ENCODE measurements around the gene TMEM201.

DNA sequence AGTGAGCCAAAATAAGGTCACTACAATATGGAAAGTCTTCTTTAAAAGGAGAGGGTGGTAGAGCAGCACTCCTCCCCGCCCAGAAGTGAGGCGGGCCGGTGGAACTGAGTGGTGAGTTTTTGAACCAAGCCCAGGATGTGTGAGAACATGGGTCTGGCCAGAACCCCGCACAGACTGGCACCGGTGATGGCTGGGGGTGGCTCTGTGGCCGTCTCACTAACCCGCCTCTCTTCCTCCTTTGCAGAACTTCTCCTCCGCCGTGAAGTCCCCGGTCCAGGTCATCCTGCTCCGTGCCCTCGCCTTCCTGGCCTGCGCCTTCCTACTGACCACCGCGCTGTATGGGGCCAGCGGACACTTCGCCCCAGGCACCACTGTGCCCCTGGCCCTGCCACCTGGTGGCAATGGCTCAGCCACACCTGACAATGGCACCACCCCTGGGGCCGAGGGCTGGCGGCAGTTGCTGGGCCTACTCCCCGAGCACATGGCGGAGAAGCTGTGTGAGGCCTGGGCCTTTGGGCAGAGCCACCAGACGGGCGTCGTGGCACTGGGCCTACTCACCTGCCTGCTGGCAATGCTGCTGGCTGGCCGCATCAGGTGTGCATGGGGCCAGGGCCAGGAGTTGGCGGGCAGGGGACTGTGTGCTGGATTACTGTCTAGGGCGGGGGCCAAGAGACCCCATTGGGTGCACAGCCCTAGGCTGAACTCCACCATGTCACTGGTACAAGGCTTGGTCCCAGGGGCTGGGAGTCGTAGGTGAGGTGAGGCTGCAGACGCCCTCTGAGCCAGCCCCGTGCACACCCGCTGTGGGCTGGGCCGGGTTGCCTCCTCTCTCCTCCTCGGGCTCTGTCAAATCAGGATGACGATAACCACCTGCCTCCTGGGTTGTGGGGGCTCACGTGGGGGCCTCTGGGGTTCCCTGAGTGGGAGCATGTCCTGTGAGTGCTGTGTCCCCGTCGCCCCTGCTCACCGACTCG is 12.4 kb downstream of the TMEM201 start:
- TF ChIP-seq EZH2 (IDR thresholded peaks at IDR 0.05) = no peak
- TF ChIP-seq POLR2AphosphoS5 (IDR thresholded peaks at IDR 0.05; ENCODE audit: borderline replicate concordance, low read depth, low read length) = no peak
- TF ChIP-seq FOXP2 (optimal IDR thresholded peaks at IDR 0.05; ENCODE audit: control extremely low read depth, extremely low read length, insufficient read depth) = no peak

Measured in SK-N-MC (cell line).